ENCODE results near the gene PHLDA3.
A peak's percentile ranks its signal among the peaks of the same experiment; 100 is the strongest.

PHLDA3 gene

GRCh38 chr1:201450721-201451291 is 18.2 kb downstream of the PHLDA3 start:
- WGBS: 17% methylated on average over 12 of the region's 12 CpGs
- Histone ChIP-seq H4K8ac (ENCODE audit: low read length) (peak overlapping the region; percentile 95), H2AFZ (ENCODE audit: low read depth, low read length) (no peak overlapping the region)

GRCh38 chr1:201448990-201449389 is 20.0 kb downstream of the PHLDA3 start:
- Histone ChIP-seq H3K9me3 (ENCODE audit: control insufficient read depth, low read length) (no peaks in the 10 kb centered on the region), H2BK15ac (ENCODE audit: low read depth, poor library complexity, severe bottlenecking) (peak overlapping the region; percentile 29), H2AFZ (ENCODE audit: low read depth, low read length) (no peak overlapping the region), H3K4ac (ENCODE audit: low read depth in 1 of 2, low read length in 2 of 2) (peak overlapping the region; percentile 73 to 87), H3K18ac (ENCODE audit: low read depth in 1 of 2, low read length in 2 of 2) (peak overlapping the region; percentile 52 to 82), H4K91ac (ENCODE audit: low read length) (no peak overlapping the region), H3K27me3 (ENCODE audit: control insufficient read depth in 1 of 2, insufficient read depth in 1 of 2, low read length in 2 of 2) (no peaks in the 10 kb centered on the region), H3K36me3 (ENCODE audit: control insufficient read depth in 1 of 2, insufficient read depth in 2 of 2, low read depth in 1 of 2, low read length in 2 of 2) (no peaks in the 10 kb centered on the region), H3K79me1 (replicated peaks; ENCODE audit: low read length, poor library complexity, severe bottlenecking) (no peaks in the 10 kb centered on the region), H3K9ac (ENCODE audit: low read length) (peak overlapping the region; percentile 22), H2AK5ac (ENCODE audit: low read length, severe bottlenecking) (peak overlapping the region; percentile 96), H3K4me2 (ENCODE audit: low read length, poor library complexity, severe bottlenecking) (no peak overlapping the region), H3K23ac (ENCODE audit: low read length in 2 of 2) (no peak overlapping the region), H2BK12ac (ENCODE audit: low read length in 2 of 2) (peak overlapping the region; percentile 88 to 99), H2BK5ac (ENCODE audit: low read depth, low read length, poor library complexity, severe bottlenecking) (no peak overlapping the region), H3K14ac (ENCODE audit: low read length in 2 of 2) (no peak overlapping the region), H4K8ac (ENCODE audit: low read length) (peak overlapping the region; percentile 76), H3K27ac (ENCODE audit: low read length, poor library complexity, severe bottlenecking) (no peak overlapping the region), H3K4me3 (ENCODE audit: insufficient read depth in 1 of 2, low read depth in 1 of 2, low read length in 2 of 2) (no peak overlapping the region), H3K4me1 (ENCODE audit: control insufficient read depth, insufficient read depth, low read depth, low read length) (peaks cover 23% of the 10 kb centered on the region), H2BK120ac (ENCODE audit: low read depth, low read length) (peak overlapping the region; percentile 1)
- no peak for DNase-seq
- 67% methylated on average over 3 of the region's 5 CpGs for WGBS

More at GRCh38 chr1:201450721-201451291, 18.2 kb downstream of the PHLDA3 start:
- H3K27ac ChIP-seq (ENCODE audit: low read length, poor library complexity, severe bottlenecking): no peak overlapping the region
- peak overlapping the region; percentile 97 to 98 for H3K18ac ChIP-seq (ENCODE audit: low read depth in 1 of 2, low read length in 2 of 2)
- peak overlapping the region; percentile 16 for H2BK15ac ChIP-seq (ENCODE audit: low read depth, poor library complexity, severe bottlenecking)
- peak overlapping the region; percentile 62 to 83 for H3K4ac ChIP-seq (ENCODE audit: low read depth in 1 of 2, low read length in 2 of 2)
- peaks cover 30% of the 10 kb centered on the region for H3K4me1 ChIP-seq (ENCODE audit: control insufficient read depth, insufficient read depth, low read depth, low read length)
- no peaks in the 10 kb centered on the region for H3K79me1 ChIP-seq (replicated peaks; ENCODE audit: low read length, poor library complexity, severe bottlenecking)
- H2BK120ac ChIP-seq (ENCODE audit: low read depth, low read length): peak overlapping the region; percentile 91
- peak overlapping the region; percentile 93 for H2AK5ac ChIP-seq (ENCODE audit: low read length, severe bottlenecking)
- no peak overlapping the region for H2BK5ac ChIP-seq (ENCODE audit: low read depth, low read length, poor library complexity, severe bottlenecking)
- H3K36me3 ChIP-seq (ENCODE audit: control insufficient read depth in 1 of 2, insufficient read depth in 2 of 2, low read depth in 1 of 2, low read length in 2 of 2): no peaks in the 10 kb centered on the region
- H3K9me3 ChIP-seq (ENCODE audit: control insufficient read depth, low read length): no peaks in the 10 kb centered on the region
- no peak overlapping the region for H3K4me3 ChIP-seq (ENCODE audit: insufficient read depth in 1 of 2, low read depth in 1 of 2, low read length in 2 of 2)
- H4K91ac ChIP-seq (ENCODE audit: low read length): peak overlapping the region; percentile 96
- H3K23ac ChIP-seq (ENCODE audit: low read length in 2 of 2): peak overlapping the region in 1 of 2 experiments; percentile 9
- peak overlapping the region in 1 of 2 experiments; percentile 13 for H3K14ac ChIP-seq (ENCODE audit: low read length in 2 of 2)
- peak; percentile 84 for DNase-seq
- no peak overlapping the region for H3K4me2 ChIP-seq (ENCODE audit: low read length, poor library complexity, severe bottlenecking)
- no peaks in the 10 kb centered on the region for H3K27me3 ChIP-seq (ENCODE audit: control insufficient read depth in 1 of 2, insufficient read depth in 1 of 2, low read length in 2 of 2)
- peak overlapping the region; percentile 80 to 85 for H2BK12ac ChIP-seq (ENCODE audit: low read length in 2 of 2)
- peak overlapping the region; percentile 69 for H3K9ac ChIP-seq (ENCODE audit: low read length)

- peak overlapping the region; percentile 72 for H4K8ac ChIP-seq (ENCODE audit: low read length)
- peak overlapping the region; percentile 13 for H2AK5ac ChIP-seq (ENCODE audit: low read length, severe bottlenecking)
- H3K27me3 ChIP-seq (ENCODE audit: control insufficient read depth in 1 of 2, insufficient read depth in 1 of 2, low read length in 2 of 2): no peaks in the 10 kb centered on the region
- H3K18ac ChIP-seq (ENCODE audit: low read depth in 1 of 2, low read length in 2 of 2): peak overlapping the region; percentile 30 to 72
- H3K9me3 ChIP-seq (ENCODE audit: control insufficient read depth, low read length): no peaks in the 10 kb centered on the region
- no peak overlapping the region for H3K27ac ChIP-seq (ENCODE audit: low read length, poor library complexity, severe bottlenecking)
- DNase-seq: peak; percentile 72
- 24% methylated on average over 14 of the region's 20 CpGs for WGBS
- H2BK12ac ChIP-seq (ENCODE audit: low read length in 2 of 2): peak overlapping the region in 1 of 2 experiments; percentile 91
- H3K4me3 ChIP-seq (ENCODE audit: insufficient read depth in 1 of 2, low read depth in 1 of 2, low read length in 2 of 2): no peak overlapping the region
- no peak overlapping the region for H3K4me2 ChIP-seq (ENCODE audit: low read length, poor library complexity, severe bottlenecking)
- H2BK15ac ChIP-seq (ENCODE audit: low read depth, poor library complexity, severe bottlenecking): no peak overlapping the region
- no peak overlapping the region for H2BK5ac ChIP-seq (ENCODE audit: low read depth, low read length, poor library complexity, severe bottlenecking)
- no peak overlapping the region for H3K14ac ChIP-seq (ENCODE audit: low read length in 2 of 2)
- peak overlapping the region; percentile 22 for H3K9ac ChIP-seq (ENCODE audit: low read length)
- H3K4me1 ChIP-seq (ENCODE audit: control insufficient read depth, insufficient read depth, low read depth, low read length): peaks cover 23% of the 10 kb centered on the region
- H2AFZ ChIP-seq (ENCODE audit: low read depth, low read length): no peak overlapping the region
- no peaks in the 10 kb centered on the region for H3K36me3 ChIP-seq (ENCODE audit: control insufficient read depth in 1 of 2, insufficient read depth in 2 of 2, low read depth in 1 of 2, low read length in 2 of 2)
- H3K23ac ChIP-seq (ENCODE audit: low read length in 2 of 2): no peak overlapping the region
- H2BK120ac ChIP-seq (ENCODE audit: low read depth, low read length): peak overlapping the region; percentile 1
- peak overlapping the region; percentile 34 for H4K91ac ChIP-seq (ENCODE audit: low read length)
- H3K4ac ChIP-seq (ENCODE audit: low read depth in 1 of 2, low read length in 2 of 2): peak overlapping the region in 1 of 2 experiments; percentile 35
- H3K79me1 ChIP-seq (replicated peaks; ENCODE audit: low read length, poor library complexity, severe bottlenecking): no peaks in the 10 kb centered on the region
These were observed 20.8 kb downstream of the PHLDA3 start for GRCh38 chr1:201447903-201448871.

- H3K79me1 ChIP-seq (replicated peaks; ENCODE audit: low read length, poor library complexity, severe bottlenecking): no peaks in the 10 kb centered on the region
- WGBS: 84% methylated on average over 6 of the region's 6 CpGs
- no peak overlapping the region for H2BK12ac ChIP-seq (ENCODE audit: low read length in 2 of 2)
- no peak overlapping the region for H3K23ac ChIP-seq (ENCODE audit: low read length in 2 of 2)
- no peak overlapping the region for H3K18ac ChIP-seq (ENCODE audit: low read depth in 1 of 2, low read length in 2 of 2)
- H3K14ac ChIP-seq (ENCODE audit: low read length in 2 of 2): no peak overlapping the region
- no peak overlapping the region for H2AFZ ChIP-seq (ENCODE audit: low read depth, low read length)
- H3K4me1 ChIP-seq (ENCODE audit: control insufficient read depth, insufficient read depth, low read depth, low read length): peaks cover 14% of the 10 kb centered on the region
- H3K4me2 ChIP-seq (ENCODE audit: low read length, poor library complexity, severe bottlenecking): no peak overlapping the region
- H3K9me3 ChIP-seq (ENCODE audit: control insufficient read depth, low read length): peaks cover 3% of the 10 kb centered on the region
- no peak overlapping the region for H4K8ac ChIP-seq (ENCODE audit: low read length)
- no peak overlapping the region for H4K91ac ChIP-seq (ENCODE audit: low read length)
- H3K4me3 ChIP-seq (ENCODE audit: insufficient read depth in 1 of 2, low read depth in 1 of 2, low read length in 2 of 2): no peak overlapping the region
- no peaks in the 10 kb centered on the region for H3K27me3 ChIP-seq (ENCODE audit: control insufficient read depth in 1 of 2, insufficient read depth in 1 of 2, low read length in 2 of 2)
- no peak overlapping the region for H3K9ac ChIP-seq (ENCODE audit: low read length)
- no peaks in the 10 kb centered on the region for H3K36me3 ChIP-seq (ENCODE audit: control insufficient read depth in 1 of 2, insufficient read depth in 2 of 2, low read depth in 1 of 2, low read length in 2 of 2)
- H2AK5ac ChIP-seq (ENCODE audit: low read length, severe bottlenecking): no peak overlapping the region
- no peak overlapping the region for H2BK15ac ChIP-seq (ENCODE audit: low read depth, poor library complexity, severe bottlenecking)
- no peak overlapping the region for H2BK5ac ChIP-seq (ENCODE audit: low read depth, low read length, poor library complexity, severe bottlenecking)
- no peak overlapping the region for H2BK120ac ChIP-seq (ENCODE audit: low read depth, low read length)
- H3K27ac ChIP-seq (ENCODE audit: low read length, poor library complexity, severe bottlenecking): no peak overlapping the region
- DNase-seq: no peak
- no peak overlapping the region for H3K4ac ChIP-seq (ENCODE audit: low read depth in 1 of 2, low read length in 2 of 2)
These were observed 23.7 kb downstream of the PHLDA3 start for GRCh38 chr1:201445310-201445709.
